ENCODE data around the gene LRRC8D. TPM values are rescaled to one million over a fixed set of nuclear protein-coding genes. Genes with fewer than 3 reads are reported as not detected.
A peak's percentile ranks its signal among the peaks of the same experiment; 100 is the strongest.

LRRC8D gene
- polyA plus RNA-seq, 2 of the 4 experiments (the other 2 are of a cell fraction) = 41.8 to 76.7 TPM

GRCh38 chr1:89910780-89911179 is 89.9 kb downstream of the LRRC8D start (continued):
- TF ChIP-seq FOSL2 (IDR thresholded peaks at IDR 0.05) (no peak), FOSL2 (CRISPR knock-in tag; IDR thresholded peaks at IDR 0.05) (peak; percentile 72), NR3C1 (IDR thresholded peaks at IDR 0.05) (no peak), CBX2 (IDR thresholded peaks at IDR 0.05; ENCODE audit: borderline replicate concordance, low read depth) (no peak), NFE2L2 (conservative IDR thresholded peaks at IDR 0.05; ENCODE audit: low read length) (no peak), NPAS2 (CRISPR knock-in tag; IDR thresholded peaks at IDR 0.05; ENCODE audit: borderline replicate concordance) (no peak), TFCP2L1 (CRISPR knock-in tag; IDR thresholded peaks at IDR 0.05) (no peak), TP53 (CRISPR knock-in tag; IDR thresholded peaks at IDR 0.05) (no peak), SMC3 (IDR thresholded peaks at IDR 0.05) (0 out of 3 replicates have a peak, but pooled peaks have one; percentile 9), CEBPB (IDR thresholded peaks at IDR 0.05) (peak in 1 of 2 experiments; percentile 67; a peak in 2 of 4 replicates), EP300 (IDR thresholded peaks at IDR 0.05) (peak; percentile 49 to 80; a peak in 2 of 5 replicates), GATA3 (IDR thresholded peaks at IDR 0.05; ENCODE audit: borderline replicate concordance) (peak; percentile 88; the same call in 1 of the 2 replicates), POLR2A (IDR thresholded peaks at IDR 0.05; ENCODE audit: low read length) (no peak), ZSCAN20 (CRISPR knock-in tag; IDR thresholded peaks at IDR 0.05) (no peak), MYC (IDR thresholded peaks at IDR 0.05; ENCODE audit: borderline replicate concordance, low read length) (no peak), HDAC2 (IDR thresholded peaks at IDR 0.05) (no peak), JUNB (IDR thresholded peaks at IDR 0.05) (peak; percentile 56), PHF8 (IDR thresholded peaks at IDR 0.05; ENCODE audit: borderline replicate concordance, low read depth) (no peak), CHD2 (IDR thresholded peaks at IDR 0.05; ENCODE audit: low read length, partially characterized antibody) (no peak), EHMT2 (IDR thresholded peaks at IDR 0.05; ENCODE audit: low read depth) (no peak), EHF (CRISPR knock-in tag; IDR thresholded peaks at IDR 0.05) (peak; percentile 32), MAZ (IDR thresholded peaks at IDR 0.05; ENCODE audit: borderline replicate concordance, low read depth, low read length) (no peak), HOXB5 (CRISPR knock-in tag; IDR thresholded peaks at IDR 0.05) (no peak), ESRRA (IDR thresholded peaks at IDR 0.05; ENCODE audit: borderline replicate concordance, low read length) (no peak), POLR2AphosphoS2 (conservative IDR thresholded peaks at IDR 0.05; ENCODE audit: low read length) (no peak), RARB (CRISPR knock-in tag; IDR thresholded peaks at IDR 0.05) (no peak), HOXB13 (CRISPR knock-in tag; IDR thresholded peaks at IDR 0.05; ENCODE audit: low read depth) (no peak), KDM5A (IDR thresholded peaks at IDR 0.05) (no peak), RCOR1 (IDR thresholded peaks at IDR 0.05; ENCODE audit: low read depth, low read length) (no peak), RFX5 (IDR thresholded peaks at IDR 0.05) (no peak), JUN (IDR thresholded peaks at IDR 0.05) (peak in 1 of 2 experiments; percentile 47; a peak in 2 of 5 replicates), HEYL (CRISPR knock-in tag; IDR thresholded peaks at IDR 0.05) (no peak), RAD21 (conservative IDR thresholded peaks at IDR 0.05 in 1 of 2, IDR thresholded peaks at IDR 0.05 in 1 of 2) (peak in 1 of 2 experiments; percentile 31; a peak in 2 of 5 replicates), SREBF2 (IDR thresholded peaks at IDR 0.05) (no peak), HOXA7 (CRISPR knock-in tag; IDR thresholded peaks at IDR 0.05) (no peak)
- TF ChIP-seq, protein P1, sequence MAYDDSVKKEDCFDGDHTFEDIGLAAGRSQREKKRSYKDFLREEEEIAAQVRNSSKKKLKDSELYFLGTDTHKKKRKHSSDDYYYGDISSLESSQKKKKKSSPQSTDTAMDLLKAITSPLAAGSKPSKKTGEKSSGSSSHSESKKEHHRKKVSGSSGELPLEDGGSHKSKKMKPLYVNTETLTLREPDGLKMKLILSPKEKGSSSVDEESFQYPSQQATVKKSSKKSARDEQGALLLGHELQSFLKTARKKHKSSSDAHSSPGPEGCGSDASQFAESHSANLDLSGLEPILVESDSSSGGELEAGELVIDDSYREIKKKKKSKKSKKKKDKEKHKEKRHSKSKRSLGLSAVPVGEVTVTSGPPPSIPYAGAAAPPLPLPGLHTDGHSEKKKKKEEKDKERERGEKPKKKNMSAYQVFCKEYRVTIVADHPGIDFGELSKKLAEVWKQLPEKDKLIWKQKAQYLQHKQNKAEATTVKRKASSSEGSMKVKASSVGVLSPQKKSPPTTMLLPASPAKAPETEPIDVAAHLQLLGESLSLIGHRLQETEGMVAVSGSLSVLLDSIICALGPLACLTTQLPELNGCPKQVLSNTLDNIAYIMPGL (CRISPR knock-in tag; IDR thresholded peaks at IDR 0.05; ENCODE audit: borderline replicate concordance) = no peak
- TF ChIP-seq, protein P2, sequence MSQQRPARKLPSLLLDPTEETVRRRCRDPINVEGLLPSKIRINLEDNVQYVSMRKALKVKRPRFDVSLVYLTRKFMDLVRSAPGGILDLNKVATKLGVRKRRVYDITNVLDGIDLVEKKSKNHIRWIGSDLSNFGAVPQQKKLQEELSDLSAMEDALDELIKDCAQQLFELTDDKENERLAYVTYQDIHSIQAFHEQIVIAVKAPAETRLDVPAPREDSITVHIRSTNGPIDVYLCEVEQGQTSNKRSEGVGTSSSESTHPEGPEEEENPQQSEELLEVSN (IDR thresholded peaks at IDR 0.05; ENCODE audit: borderline replicate concordance, low read depth) = no peak
- TF ChIP-seq, protein P3, sequence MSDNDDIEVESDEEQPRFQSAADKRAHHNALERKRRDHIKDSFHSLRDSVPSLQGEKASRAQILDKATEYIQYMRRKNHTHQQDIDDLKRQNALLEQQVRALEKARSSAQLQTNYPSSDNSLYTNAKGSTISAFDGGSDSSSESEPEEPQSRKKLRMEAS (IDR thresholded peaks at IDR 0.05) = peak; percentile 72
- TF ChIP-seq, protein P4, sequence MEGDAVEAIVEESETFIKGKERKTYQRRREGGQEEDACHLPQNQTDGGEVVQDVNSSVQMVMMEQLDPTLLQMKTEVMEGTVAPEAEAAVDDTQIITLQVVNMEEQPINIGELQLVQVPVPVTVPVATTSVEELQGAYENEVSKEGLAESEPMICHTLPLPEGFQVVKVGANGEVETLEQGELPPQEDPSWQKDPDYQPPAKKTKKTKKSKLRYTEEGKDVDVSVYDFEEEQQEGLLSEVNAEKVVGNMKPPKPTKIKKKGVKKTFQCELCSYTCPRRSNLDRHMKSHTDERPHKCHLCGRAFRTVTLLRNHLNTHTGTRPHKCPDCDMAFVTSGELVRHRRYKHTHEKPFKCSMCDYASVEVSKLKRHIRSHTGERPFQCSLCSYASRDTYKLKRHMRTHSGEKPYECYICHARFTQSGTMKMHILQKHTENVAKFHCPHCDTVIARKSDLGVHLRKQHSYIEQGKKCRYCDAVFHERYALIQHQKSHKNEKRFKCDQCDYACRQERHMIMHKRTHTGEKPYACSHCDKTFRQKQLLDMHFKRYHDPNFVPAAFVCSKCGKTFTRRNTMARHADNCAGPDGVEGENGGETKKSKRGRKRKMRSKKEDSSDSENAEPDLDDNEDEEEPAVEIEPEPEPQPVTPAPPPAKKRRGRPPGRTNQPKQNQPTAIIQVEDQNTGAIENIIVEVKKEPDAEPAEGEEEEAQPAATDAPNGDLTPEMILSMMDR (IDR thresholded peaks at IDR 0.05) = no peak
- TF ChIP-seq, protein P5, sequence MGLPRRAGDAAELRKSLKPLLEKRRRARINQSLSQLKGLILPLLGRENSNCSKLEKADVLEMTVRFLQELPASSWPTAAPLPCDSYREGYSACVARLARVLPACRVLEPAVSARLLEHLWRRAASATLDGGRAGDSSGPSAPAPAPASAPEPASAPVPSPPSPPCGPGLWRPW (IDR thresholded peaks at IDR 0.05) = no peak
- TF ChIP-seq, protein P6, sequence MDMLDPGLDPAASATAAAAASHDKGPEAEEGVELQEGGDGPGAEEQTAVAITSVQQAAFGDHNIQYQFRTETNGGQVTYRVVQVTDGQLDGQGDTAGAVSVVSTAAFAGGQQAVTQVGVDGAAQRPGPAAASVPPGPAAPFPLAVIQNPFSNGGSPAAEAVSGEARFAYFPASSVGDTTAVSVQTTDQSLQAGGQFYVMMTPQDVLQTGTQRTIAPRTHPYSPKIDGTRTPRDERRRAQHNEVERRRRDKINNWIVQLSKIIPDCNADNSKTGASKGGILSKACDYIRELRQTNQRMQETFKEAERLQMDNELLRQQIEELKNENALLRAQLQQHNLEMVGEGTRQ (IDR thresholded peaks at IDR 0.05) = no peak
